HFFc6 (cell line): ENCODE data around the gene LCN2. TPM values are rescaled to one million over a fixed set of nuclear protein-coding genes. Genes with fewer than 3 reads are reported as not detected.

Source experiments
- DNase-seq: peaks from one replicate; pipeline ENCODE4 v3.0.0-alpha.2; 2018
- H3K27ac Mint-ChIP-seq: 2 replicates; pipeline ENCODE4 v1.8.0; 2020; ENCODE audit warnings: mild to moderate bottlenecking, mixed read lengths
- H3K27me3 Mint-ChIP-seq: 2 replicates; pipeline ENCODE4 v1.8.0; 2021; ENCODE audit warnings: mild to moderate bottlenecking, moderate library complexity, mixed read lengths; ENCODE audit not compliant: insufficient read depth
- H3K36me3 Mint-ChIP-seq: 2 replicates; pipeline ENCODE4 v1.8.0; 2021; ENCODE audit warnings: low read depth, mixed read lengths
- H3K4me1 Mint-ChIP-seq: 2 replicates; pipeline ENCODE4 v1.8.0; 2020; ENCODE audit warnings: low read depth, mixed read lengths
- H3K4me3 Mint-ChIP-seq: 2 replicates; pipeline ENCODE4 v1.8.0; 2020; ENCODE audit warnings: mild to moderate bottlenecking, moderate library complexity, mixed read lengths
- H3K9me3 Mint-ChIP-seq: 2 replicates; pipeline ENCODE4 v1.8.0; 2020; ENCODE audit warnings: mild to moderate bottlenecking, mixed read lengths
- CTCF ChIP-seq: fragments of 200-600 bp; sonication (generic); IDR thresholded peaks from 2 replicates; pipeline ENCODE4 v1.5.0; 2021; ENCODE audit warnings: antibody characterized with exemption, mild to moderate bottlenecking
- total RNA-seq, 6 experiments: library from RNA; stranded (reverse); fragmentation: NEBNext Ultra II Directional; extraction: Animal tissue kit (Norgen Biotek cat#: 25700); gene quantifications; 2 replicates in 1 of 6; 3 replicates in 5 of 6; pipeline ENCODE4 v1.2.3, GENCODE V29; 2021

Gene LCN2
- total RNA-seq, 6 experiments from 2014 or later: not detected

GRCh38 chr9:128136816-128137793, 12.1 kb upstream of the LCN2 start:
- Mint-ChIP-seq H3K27me3 (peaks cover 52% of the 10 kb centered on the region), H3K36me3 (0 out of 2 replicates have a peak, but pooled peaks cover 4% of the 10 kb centered on the region), H3K9me3 (no peaks in the 10 kb centered on the region), H3K4me3 (no peak overlapping the region), H3K4me1 (peaks cover 13% of the 10 kb centered on the region), H3K27ac (no peak overlapping the region)
- peak; percentile 55 for DNase-seq
- TF ChIP-seq CTCF: no peak

GRCh38 chr9:128138001-128138400, 11.3 kb upstream of the LCN2 start:
- DNase-seq: no peak

GRCh38 chr9:128139621-128140020, 9.6 kb upstream of the LCN2 start:
- H3K36me3 Mint-ChIP-seq: no peaks in the 10 kb centered on the region
- no peak for DNase-seq
- H3K4me3 Mint-ChIP-seq: no peak overlapping the region
- H3K27ac Mint-ChIP-seq: no peak overlapping the region
- H3K27me3 Mint-ChIP-seq: peaks cover 38% of the 10 kb centered on the region
- no peaks in the 10 kb centered on the region for H3K9me3 Mint-ChIP-seq
- no peak for TF ChIP-seq CTCF
- H3K4me1 Mint-ChIP-seq: peaks cover 18% of the 10 kb centered on the region

More at GRCh38 chr9:128138001-128138400, 11.3 kb upstream of the LCN2 start:
- no peak overlapping the region for H3K27ac Mint-ChIP-seq
- H3K36me3 Mint-ChIP-seq: 0 out of 2 replicates have a peak, but pooled peaks cover 4% of the 10 kb centered on the region
- H3K4me3 Mint-ChIP-seq: no peak overlapping the region
- peaks cover 48% of the 10 kb centered on the region for H3K27me3 Mint-ChIP-seq
- H3K9me3 Mint-ChIP-seq: no peaks in the 10 kb centered on the region
- no peak for TF ChIP-seq CTCF
- peaks cover 13% of the 10 kb centered on the region for H3K4me1 Mint-ChIP-seq

GRCh38 chr9:128141604-128142003, 7.6 kb upstream of the LCN2 start:
- DNase-seq: no peak
- TF ChIP-seq CTCF: no peak
- Mint-ChIP-seq H3K9me3 (no peaks in the 10 kb centered on the region), H3K36me3 (no peaks in the 10 kb centered on the region), H3K4me3 (no peak overlapping the region), H3K4me1 (peaks cover 17% of the 10 kb centered on the region), H3K27ac (no peak overlapping the region), H3K27me3 (peaks cover 40% of the 10 kb centered on the region)

GRCh38 chr9:128142061-128142460, 7.2 kb upstream of the LCN2 start:
- no peak for TF ChIP-seq CTCF
- Mint-ChIP-seq H3K27me3 (peaks cover 42% of the 10 kb centered on the region), H3K4me3 (no peak overlapping the region), H3K27ac (no peak overlapping the region), H3K9me3 (no peaks in the 10 kb centered on the region), H3K4me1 (peaks cover 12% of the 10 kb centered on the region), H3K36me3 (no peaks in the 10 kb centered on the region)
- DNase-seq: no peak
